ENCODE data around the gene CLDND2.

DNA sequence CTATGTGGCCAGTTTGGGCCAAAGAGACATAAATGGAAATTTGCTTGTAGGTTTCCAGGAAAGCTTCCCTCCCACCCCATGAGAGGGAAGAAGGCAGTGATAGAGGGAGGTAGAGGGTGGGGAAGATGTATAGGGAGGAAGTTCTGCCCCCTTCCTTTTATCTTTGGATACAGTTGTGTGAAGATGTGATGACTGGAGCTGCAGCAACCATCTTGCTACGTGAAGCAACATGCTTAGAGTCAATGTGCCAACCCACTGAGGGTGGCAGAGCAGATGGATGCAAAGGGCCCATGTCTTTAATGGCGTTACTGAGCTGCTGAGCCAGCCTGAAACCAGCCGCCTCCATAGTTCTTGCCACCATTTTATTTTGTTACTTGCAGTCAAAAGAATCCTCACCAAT, 37.6 kb downstream of the CLDND2 start:
- no peak for TF ChIP-seq CTCF (IDR thresholded peaks at IDR 0.05)
- no peak for TF ChIP-seq POLR2A (IDR thresholded peaks at IDR 0.05)
